ENCODE measurements around the gene GLP2R.

Gene GLP2R

DNA sequence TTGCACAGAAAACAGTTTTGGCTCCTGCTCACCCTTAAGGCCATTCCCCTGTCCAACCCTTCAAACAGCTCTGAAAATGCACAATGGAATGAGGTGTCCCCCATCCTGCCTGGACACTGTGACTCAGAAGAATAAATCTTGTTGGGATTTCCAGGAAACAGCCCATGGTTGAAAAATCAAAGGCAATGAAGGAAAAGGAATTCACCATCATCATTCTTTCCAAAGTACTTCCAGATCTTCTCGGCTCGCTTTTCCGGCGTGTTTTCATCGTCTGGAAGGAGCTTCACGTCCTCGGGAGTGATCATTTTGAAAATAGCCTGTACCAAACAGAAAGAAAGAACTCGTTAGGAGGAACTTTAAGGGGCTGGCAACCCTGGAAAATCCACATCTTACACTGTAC lies 75.1 kb downstream of the GLP2R start:
- no peak overlapping the region for H3K4me3 ChIP-seq (ENCODE audit: severe bottlenecking)
- DNase-seq (ENCODE audit: low spot score) (no peak), ATAC-seq (ENCODE audit: low read depth) (peak; percentile 77; the same call in 2 of the 3 replicates)
- H3K36me3 ChIP-seq (ENCODE audit: low read depth) = no peaks in the 10 kb centered on the region
- H3K9me3 ChIP-seq (ENCODE audit: severe bottlenecking) = no peaks in the 10 kb centered on the region
- TF ChIP-seq, protein P1, sequence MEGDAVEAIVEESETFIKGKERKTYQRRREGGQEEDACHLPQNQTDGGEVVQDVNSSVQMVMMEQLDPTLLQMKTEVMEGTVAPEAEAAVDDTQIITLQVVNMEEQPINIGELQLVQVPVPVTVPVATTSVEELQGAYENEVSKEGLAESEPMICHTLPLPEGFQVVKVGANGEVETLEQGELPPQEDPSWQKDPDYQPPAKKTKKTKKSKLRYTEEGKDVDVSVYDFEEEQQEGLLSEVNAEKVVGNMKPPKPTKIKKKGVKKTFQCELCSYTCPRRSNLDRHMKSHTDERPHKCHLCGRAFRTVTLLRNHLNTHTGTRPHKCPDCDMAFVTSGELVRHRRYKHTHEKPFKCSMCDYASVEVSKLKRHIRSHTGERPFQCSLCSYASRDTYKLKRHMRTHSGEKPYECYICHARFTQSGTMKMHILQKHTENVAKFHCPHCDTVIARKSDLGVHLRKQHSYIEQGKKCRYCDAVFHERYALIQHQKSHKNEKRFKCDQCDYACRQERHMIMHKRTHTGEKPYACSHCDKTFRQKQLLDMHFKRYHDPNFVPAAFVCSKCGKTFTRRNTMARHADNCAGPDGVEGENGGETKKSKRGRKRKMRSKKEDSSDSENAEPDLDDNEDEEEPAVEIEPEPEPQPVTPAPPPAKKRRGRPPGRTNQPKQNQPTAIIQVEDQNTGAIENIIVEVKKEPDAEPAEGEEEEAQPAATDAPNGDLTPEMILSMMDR (IDR thresholded peaks at IDR 0.05; ENCODE audit: poor library complexity, severe bottlenecking) = no peak
- peaks cover 8% of the 10 kb centered on the region for H3K4me1 ChIP-seq (ENCODE audit: insufficient read depth, poor library complexity, severe bottlenecking)
- peak overlapping the region; percentile 5 for H3K27ac ChIP-seq (ENCODE audit: poor library complexity, severe bottlenecking)
- H3K27me3 ChIP-seq (ENCODE audit: insufficient read depth, poor library complexity, severe bottlenecking) = no peaks in the 10 kb centered on the region

DNA sequence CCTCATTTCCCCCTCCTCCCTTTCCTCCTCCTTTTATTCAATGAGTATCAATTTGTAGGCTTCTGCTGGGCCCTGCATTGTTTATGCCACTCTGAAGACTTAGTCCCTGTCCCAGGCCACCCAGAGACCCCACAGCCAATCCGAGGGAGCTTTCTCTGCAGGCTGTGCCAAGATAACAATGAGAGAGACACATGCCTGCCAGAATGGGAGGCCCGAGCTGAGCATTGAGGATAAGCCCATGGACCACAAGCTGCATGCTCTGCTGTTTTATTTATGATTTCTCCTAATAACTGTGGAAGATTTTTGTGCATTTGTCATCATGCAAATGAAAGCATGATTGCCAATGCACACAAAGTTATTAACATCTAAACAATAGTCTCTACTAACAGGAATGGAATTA lies 76.4 kb downstream of the GLP2R start:
- no peaks in the 10 kb centered on the region for H3K27me3 ChIP-seq (ENCODE audit: insufficient read depth, poor library complexity, severe bottlenecking)
- ATAC-seq (ENCODE audit: low read depth) (no peak), DNase-seq (ENCODE audit: low spot score) (no peak)
- no peaks in the 10 kb centered on the region for H3K9me3 ChIP-seq (ENCODE audit: severe bottlenecking)
- no peak overlapping the region for H3K27ac ChIP-seq (ENCODE audit: poor library complexity, severe bottlenecking)
- peaks cover 8% of the 10 kb centered on the region for H3K4me1 ChIP-seq (ENCODE audit: insufficient read depth, poor library complexity, severe bottlenecking)
- H3K36me3 ChIP-seq (ENCODE audit: low read depth) = no peaks in the 10 kb centered on the region
- H3K4me3 ChIP-seq (ENCODE audit: severe bottlenecking) = no peak overlapping the region
- TF ChIP-seq, protein P1 (IDR thresholded peaks at IDR 0.05; ENCODE audit: poor library complexity, severe bottlenecking) = no peak

DNA sequence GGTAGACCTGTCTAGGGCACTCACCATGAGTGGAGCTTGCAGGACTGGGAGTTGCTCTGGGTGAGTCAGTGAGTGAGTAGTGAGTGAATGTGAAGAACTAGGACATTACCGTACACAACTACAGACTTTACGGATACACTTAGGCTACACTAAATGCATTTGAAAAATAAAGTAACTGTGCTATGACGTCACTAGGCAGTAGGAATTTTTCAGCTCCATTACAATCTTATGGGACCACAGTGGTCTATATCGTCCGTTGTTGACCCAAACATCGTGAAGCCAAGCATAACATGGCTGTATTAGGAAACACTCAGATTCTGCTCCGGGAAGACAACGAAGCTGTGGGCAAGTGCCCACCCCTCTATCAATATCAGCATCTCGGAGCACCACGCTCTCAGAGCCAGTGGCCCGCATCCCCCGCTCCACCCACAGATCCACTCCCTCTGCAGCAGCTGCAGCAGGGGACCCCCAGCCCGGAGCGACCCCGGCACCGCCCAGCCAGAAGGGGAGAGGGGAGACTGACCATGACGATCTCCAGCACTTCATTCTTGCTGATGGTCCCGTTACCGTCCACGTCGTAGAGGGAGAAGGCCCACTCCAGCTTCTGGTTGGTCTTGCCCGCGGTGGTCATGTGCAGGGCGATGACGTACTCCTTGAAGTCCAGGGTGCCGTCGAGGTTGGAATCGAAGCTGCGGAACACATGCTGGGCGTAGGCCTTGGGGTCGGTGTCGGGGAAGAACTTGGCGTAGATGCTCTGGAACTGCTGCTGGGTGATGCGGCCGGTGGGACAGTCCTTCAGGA lies 78.8 kb downstream of the GLP2R start:
- Histone ChIP-seq H3K27ac (ENCODE audit: poor library complexity, severe bottlenecking) (no peak overlapping the region), H3K36me3 (ENCODE audit: low read depth) (no peaks in the 10 kb centered on the region), H3K27me3 (ENCODE audit: insufficient read depth, poor library complexity, severe bottlenecking) (no peaks in the 10 kb centered on the region), H3K4me3 (ENCODE audit: severe bottlenecking) (no peak overlapping the region), H3K4me1 (ENCODE audit: insufficient read depth, poor library complexity, severe bottlenecking) (peaks cover 8% of the 10 kb centered on the region), H3K9me3 (ENCODE audit: severe bottlenecking) (no peaks in the 10 kb centered on the region)
- ATAC-seq (ENCODE audit: low read depth) (no peak), DNase-seq (ENCODE audit: low spot score) (no peak)
- TF ChIP-seq, protein P1 (IDR thresholded peaks at IDR 0.05; ENCODE audit: poor library complexity, severe bottlenecking) = no peak

DNA sequence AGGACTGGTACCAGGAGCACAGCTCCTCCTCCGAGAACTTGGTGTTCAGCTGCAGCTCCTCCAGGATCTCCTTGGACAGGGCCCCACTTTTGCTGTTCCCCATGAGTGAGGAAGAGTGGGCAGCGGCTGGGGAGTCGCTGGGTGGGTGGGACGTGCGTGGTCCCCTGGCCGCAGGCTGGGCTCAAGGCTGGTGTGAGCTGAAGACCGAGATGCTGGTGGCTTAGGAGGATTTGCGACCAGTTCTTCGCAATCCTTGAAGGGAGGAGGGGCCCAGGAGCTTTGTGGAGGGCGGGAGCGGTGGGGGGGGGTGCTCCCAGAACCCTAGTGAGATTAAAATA lies 79.3 kb downstream of the GLP2R start, which contains the start of gene RCVRN:
Gene RCVRN, minus strand, starts transcription at position 194 of the 338 bp plus-strand sequence. Its CDS starts 91 bp downstream, at position 103.
- Histone ChIP-seq H3K9me3 (ENCODE audit: severe bottlenecking) (no peaks in the 10 kb centered on the region), H3K27me3 (ENCODE audit: insufficient read depth, poor library complexity, severe bottlenecking) (no peaks in the 10 kb centered on the region), H3K27ac (ENCODE audit: poor library complexity, severe bottlenecking) (no peak within 1 kb of the TSS), H3K4me1 (ENCODE audit: insufficient read depth, poor library complexity, severe bottlenecking) (peaks cover 8% of the 10 kb centered on the region), H3K36me3 (ENCODE audit: low read depth) (no peaks in the 10 kb centered on the region), H3K4me3 (ENCODE audit: severe bottlenecking) (no peak within 1 kb of the TSS)
- ATAC-seq (ENCODE audit: low read depth) (no peak), DNase-seq (ENCODE audit: low spot score) (no peak)
- TF ChIP-seq, protein P1 (IDR thresholded peaks at IDR 0.05; ENCODE audit: poor library complexity, severe bottlenecking) = no peak

DNA sequence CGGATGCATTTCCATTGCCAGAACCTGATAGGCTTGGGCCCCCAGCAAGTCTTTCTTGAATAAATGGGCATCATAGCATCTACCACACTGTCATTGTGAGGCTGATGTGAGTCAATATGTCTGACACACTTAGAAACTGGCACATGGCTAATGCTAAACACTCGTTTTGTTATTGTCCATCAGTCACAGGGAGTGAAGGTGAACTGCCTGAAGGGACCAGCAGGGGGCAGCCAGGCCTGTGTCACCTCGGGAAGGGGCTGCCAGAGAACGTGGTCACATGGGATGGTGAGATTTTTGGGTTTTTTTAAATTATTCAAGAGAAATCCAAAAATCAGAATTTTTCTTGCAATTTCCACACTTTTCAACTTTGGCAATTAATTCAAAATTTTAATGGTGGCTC lies 80.2 kb downstream of the GLP2R start:
- TF ChIP-seq, protein P1 (IDR thresholded peaks at IDR 0.05; ENCODE audit: poor library complexity, severe bottlenecking) = peak; percentile 23
- H3K4me3 ChIP-seq (ENCODE audit: severe bottlenecking) = no peak overlapping the region
- ATAC-seq (ENCODE audit: low read depth) = no peak
- H3K27me3 ChIP-seq (ENCODE audit: insufficient read depth, poor library complexity, severe bottlenecking) = no peaks in the 10 kb centered on the region
- no peaks in the 10 kb centered on the region for H3K9me3 ChIP-seq (ENCODE audit: severe bottlenecking)
- no peaks in the 10 kb centered on the region for H3K36me3 ChIP-seq (ENCODE audit: low read depth)
- H3K27ac ChIP-seq (ENCODE audit: poor library complexity, severe bottlenecking) = no peak overlapping the region
- peaks cover 1% of the 10 kb centered on the region for H3K4me1 ChIP-seq (ENCODE audit: insufficient read depth, poor library complexity, severe bottlenecking)
- DNase-seq (ENCODE audit: low spot score) = no peak
